UCSD-AML1 (cell line): ENCODE results near the gene SLC1A2.

ENCODE experiments used
- DNase-seq: peaks from one replicate; lab custom pipeline; 2025; ENCODE audit not compliant: unreplicated experiment; lab: John Stamatoyannopoulos, UW

The SLC1A2 gene

DNA sequence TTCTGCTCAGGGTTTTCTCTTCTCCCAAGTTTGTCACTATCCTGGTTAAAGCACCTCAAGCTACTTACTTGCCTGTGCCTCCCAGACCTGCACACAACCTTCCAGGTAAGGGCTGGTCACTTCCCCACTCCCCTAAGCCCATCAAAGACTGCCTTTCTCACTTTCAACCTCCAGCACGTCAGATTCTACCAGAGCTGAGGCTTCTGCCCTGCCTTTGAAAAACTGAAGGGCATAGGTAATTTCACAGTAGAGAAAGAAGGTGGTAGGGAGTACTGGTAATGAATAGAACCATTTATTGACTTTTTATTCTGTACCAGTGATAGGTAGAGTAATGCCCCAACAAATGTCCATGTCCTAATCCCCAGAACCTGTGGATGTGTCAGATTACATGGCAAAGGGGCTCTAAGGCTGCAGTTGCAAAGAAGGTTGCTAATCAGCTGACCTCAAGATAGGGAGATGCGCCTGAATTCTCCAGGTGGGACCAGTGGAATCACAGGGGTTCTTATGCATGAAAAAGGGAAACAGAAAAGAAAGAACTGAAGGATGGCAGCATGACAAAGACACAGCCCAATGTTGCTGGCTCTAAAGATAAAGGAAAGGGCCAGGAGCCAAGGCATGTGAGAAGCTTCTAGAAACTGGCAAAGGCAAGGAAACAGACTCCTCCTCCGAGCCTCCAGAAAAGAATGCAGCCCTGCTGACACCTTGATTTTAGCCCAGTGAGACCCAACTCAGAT lies 89.0 kb downstream of the SLC1A2 start:
- no peak for DNase-seq

DNA sequence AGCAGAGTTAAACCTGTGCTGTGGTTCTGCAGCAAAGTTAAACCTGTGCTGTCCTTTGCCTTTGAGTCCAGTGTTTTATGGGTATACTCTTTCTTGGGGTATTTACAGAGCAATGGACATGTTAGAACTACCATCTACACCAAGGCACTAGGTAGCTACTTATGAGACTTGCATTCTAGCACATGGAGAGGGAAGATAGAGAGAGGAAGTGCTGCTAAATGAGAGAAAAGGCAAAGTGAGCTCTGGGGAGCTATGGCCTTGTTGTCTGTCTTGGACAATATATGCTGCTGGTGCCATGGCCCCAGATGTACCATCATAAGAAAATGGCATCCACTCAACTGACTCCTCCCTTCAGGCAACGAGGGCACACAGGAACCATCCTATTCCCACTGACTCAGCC lies 91.5 kb downstream of the SLC1A2 start:
- no peak for DNase-seq

DNA sequence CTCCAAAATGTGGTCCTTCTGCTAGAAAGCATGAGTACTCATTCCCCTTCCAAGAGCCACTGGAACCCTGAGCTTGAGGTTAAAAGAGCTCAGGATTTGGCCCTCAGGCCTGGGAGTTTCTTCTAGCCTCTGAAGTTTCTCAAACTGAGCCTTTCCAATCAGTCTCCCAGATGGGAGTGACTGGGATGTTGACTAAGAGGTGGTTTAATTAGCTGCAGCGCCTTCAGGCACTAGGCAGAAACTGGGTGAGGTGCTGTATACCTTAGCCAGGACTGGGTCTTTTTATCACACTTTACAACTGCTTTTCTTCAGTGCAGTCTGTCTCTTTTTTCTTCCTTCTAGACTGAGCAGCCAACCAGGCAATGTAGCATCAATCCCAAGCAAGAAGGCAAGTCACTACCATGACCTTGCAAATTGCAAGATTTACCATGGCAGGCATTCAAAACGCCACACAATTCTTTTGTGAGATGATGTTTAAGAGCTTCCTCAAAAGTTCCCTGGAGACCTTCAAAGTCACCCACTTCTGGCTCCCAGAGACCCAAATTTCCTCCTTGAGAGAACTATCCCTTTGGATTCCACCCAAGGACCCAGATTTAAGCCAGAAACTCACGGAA lies 93.0 kb downstream of the SLC1A2 start:
- DNase-seq, result no peak

DNA sequence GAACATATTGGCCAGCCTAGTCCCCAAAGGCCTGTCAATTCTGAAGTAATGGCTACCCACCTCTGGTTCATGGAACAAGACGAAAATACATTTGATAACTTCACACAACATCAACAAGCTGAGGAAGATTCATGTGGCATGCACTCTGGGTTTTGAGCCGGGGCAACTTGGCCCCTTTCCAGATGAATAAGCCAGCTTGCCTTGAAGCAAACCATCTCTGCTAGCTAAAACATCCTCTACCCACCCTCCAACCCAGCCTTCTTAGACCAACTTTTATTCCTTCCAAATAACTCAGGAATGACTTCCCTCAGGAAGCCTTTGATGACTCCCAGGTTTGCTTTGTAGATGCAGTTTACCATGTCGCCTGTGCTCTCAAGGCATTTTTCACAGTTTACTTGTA lies 94.4 kb downstream of the SLC1A2 start:
- no peak for DNase-seq

DNA sequence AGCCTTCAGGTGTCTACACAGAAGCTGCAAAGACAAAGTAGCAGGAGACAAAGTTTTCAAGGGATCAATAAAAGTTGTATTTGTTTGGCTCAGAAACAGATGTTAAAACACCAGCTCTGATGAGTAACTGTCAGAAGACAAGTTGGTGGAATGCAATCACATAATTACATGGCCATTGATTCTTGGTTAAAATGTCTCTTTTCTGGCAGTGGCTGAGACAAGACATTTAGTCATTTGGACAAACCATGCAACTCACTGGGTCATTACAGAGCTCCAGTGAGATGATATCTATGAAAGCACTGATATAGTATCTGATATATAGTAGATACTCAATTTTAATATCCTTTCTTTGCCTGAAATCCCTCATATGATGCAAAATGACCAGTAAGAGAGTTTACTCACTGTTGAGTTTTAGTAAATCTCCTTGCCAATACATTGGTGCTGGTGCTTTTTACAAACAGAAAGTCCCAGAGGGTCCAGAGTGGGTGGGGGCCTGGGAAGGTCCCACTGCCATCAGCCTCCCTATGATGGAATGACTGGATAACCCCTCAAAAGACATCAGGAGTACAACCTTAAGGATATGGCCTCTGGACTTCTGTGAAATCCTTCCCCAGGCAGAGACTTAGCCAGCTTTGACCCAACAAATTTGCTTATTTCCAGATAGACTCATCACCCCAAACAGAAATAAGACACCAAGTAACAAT lies 95.0 kb downstream of the SLC1A2 start:
- DNase-seq, result no peak

DNA sequence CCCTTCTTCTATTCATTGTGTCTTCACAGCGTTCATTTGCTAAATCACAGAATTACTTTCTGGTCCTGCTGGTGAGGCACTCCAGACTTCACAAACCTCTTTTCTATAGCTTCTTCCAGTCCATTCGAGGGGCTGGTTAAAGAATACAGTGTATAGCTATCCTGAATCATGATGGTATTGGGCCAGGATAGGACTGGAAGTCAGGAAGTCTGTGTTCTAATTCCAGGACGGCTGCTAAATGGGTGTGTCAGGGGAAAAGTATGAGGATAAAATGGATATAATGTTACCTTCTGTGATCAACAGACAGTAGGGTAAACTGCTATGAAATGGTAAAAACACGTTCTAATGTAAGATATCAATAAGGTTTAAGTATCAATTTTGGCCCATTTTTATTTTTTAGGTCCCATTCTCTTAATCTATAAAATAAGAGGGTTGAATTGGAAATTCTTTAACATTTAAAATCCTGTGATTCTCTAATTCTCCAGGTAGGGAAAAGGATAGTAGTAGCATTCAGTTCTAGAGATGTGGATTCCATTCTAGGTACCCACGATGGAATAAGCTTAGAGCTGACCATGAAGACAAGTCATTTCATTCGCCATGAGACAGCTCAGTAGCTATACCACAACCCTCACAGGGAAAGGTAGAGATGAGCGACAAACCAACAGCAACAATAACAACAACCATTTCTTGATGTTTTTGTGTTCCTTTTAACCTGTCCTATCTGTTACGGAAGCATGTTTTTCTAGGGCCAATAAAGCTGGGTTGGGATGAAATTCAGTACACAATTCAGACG lies 96.1 kb downstream of the SLC1A2 start:
- DNase-seq, result no peak

DNA sequence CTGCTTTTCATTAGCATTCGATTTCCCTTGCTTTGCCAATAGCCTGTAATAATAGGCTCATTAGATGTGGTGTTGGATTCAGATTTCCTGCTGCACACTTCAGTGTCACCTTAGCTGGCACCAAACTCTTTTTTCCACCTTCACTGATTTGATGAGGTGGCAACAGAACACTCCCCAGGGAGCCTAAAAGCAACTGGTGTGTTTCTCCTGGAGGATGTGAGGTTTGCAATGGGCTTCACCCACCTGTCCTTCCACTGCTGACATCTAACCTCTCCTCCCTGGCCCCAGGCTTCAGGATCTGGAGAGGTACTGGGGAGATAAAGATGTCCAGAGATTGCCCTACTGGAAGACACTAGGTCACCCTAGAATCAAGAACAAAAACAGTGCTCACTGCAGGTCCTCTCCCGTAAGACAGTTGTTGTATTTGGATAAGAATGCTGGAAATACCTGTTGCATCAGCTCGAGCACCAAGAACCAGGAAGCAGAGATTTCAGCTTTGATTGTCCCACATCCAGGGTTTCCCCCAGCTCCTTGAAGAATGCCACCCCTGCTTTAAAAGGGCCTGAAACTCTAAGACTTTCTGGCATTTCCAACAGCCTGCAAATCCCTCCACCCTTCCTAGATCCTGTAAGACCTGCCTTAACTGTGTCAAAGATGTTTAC lies 96.9 kb downstream of the SLC1A2 start:
- DNase-seq, result no peak

DNA sequence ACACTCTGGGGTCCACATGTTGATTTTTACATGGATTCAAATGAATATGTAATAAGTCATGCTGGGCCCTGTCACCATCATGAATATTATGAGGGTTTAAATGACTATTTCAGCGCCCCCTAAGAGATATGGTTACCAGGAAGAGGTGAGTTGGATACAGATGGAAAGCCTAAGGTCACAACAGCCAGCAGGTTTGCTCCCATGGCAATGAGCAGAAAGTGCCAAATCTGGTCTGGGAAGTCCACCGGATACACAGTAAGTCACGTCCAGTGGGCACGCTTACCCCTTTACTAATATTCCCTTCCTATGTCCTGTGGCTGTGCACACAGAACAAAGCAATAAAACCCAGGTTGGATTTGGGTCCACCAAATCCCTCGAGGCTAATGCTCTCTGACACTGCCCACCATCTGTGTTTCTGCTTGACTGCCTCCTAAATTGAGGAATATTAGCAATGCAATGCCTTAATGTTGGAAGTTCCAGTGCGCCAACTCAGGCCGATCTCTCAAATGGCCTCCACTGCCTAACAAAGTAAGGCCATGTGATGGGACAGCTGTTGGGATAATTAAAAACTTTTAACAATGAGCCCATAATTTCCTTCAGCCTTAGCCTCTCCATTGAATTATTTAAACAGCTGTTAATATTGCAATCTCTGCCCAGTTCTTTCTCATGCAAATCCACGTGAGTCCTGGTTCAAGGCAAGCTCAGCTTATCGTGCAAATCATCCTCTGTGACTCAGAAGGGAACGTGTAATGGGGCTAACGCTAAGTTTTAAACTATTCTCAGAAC lies 97.6 kb downstream of the SLC1A2 start:
- no peak for DNase-seq

DNA sequence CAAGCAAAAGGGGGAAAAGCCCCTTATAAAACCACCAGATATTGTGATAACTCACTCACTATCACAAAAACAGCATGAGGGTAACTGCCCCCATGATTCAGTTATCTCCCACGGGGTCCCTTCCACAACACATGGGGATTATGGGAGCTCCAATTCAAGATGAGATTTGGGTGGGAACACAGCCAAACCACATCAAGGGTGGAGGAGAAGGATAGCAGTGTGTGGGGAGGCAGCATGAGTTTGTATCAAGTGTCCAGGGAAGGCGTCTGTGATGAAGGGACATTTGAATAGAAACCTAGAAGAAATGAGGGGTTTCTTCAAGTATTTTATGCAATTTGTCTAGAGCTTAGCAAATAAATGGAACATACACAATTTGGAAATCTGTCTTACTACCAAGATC lies 98.2 kb downstream of the SLC1A2 start:
- DNase-seq, result no peak

DNA sequence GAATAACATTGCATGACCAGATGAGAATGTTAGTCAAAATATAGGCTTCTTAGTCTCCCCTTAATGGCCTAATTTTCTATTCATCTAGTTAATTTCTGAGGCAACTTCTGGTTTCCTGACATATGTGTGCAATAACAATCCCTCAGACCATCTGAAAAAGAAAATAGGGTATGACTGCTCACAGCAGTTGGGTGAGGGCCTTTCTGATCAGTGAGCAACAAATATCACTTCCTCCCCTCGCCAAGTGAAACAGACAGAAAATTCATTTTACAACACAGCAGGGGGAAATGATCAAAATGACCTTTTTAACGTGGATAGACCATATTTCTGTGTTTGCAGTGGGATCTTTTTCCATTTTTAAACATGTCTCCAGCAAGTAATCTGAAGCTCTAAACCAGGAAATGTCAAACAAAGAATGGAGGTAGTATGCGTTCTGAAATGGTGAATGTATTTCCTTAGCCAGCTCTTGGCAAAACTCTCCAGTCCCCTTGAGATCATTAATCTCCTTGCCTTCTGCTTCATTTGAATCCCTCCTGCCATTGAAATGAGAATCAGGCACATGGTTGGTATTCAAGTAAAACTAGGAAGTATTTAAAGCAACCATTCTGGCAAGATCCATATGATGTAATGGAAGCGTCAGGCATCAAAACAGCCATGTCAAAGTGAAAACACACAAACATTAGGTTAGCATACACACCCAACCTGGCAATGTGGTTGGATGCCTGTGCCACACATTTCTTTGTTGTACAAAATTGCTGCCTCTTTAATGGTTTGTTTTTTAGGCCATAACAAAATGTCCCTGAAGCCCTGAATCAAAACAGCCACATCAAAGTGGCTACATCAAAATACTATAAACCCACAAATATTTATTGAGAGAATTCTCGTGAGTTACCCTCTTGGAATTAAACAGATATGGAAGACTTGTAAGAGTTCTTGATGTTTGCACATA lies 100.1 kb downstream of the SLC1A2 start:
- no peak for DNase-seq

DNA sequence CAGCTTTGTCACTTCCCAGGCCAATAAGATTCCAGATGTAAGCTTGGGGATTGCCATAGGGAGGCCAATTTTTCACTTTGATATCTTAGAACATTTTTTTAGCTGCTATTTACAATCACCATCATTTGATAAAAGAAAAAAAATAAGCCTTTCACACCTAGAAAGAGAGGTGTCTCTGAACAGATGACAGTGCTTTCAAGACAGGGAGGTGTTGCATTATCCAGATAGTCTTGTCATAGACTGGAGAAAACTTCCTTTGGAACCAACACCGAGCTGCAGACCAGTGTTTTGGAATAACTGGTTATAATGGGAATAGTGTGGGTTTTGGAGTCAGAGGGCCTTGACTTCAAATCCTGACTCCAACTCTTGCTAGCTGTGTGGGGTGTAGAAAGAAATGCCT lies 101.0 kb downstream of the SLC1A2 start:
- DNase-seq, result no peak

DNA sequence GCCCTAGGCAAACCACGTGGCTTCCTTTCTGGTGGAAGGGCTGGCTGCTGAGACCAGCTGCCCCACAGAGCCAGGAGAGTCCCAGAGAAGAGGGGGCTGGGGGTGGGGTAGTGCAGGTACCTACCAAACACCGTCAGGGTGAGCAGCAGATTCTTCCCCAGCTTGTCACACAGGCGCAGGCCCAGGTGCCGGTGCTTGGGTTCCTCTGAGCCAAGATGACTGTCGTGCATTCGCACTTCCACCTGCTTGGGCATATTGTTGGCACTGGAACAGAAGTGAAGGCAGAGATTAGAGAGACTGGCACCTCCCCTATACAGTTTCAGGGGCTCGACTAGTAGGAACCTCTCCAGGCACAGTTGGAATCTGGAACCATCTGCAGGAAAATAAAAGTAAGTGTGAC lies 102.1 kb downstream of the SLC1A2 start:
- no peak for DNase-seq

DNA sequence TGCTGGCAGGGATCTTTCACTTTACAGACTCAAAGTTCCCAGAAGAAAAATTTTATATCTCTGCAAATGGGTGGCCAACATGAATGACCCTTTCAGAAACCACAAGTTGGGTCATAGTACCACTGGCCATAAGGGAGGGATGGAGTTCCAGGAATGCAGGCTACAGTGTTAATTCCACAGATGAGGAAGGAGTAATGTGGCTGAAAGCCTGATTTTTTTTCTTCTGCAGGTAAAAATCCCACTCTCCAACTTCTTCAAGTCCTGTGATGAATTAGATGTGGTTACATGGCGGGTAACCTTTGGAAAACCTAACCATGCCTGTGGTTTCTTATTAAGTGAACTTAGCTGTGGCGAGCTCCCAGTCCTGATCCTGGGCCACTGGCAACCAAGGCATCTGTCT lies 103.2 kb downstream of the SLC1A2 start:
- DNase-seq, result no peak

DNA sequence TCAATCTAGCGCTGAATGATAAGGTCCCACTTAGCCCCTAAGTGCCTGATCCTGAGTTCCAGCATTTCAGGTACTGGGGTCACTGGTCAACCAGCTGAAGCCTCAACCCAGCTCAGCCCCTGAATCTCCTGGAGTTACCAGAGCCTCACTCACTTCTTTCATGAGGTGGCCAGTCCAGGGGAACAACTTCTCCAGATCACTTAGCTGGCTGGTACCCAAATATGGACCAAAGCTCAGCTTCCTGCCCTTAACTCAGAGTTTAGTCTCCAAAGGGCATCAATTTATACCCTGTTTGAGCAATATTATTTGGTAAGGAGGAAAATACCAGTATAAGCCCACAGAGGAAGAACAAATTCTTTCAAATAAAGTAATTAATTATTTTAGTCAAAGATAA lies 105.6 kb downstream of the SLC1A2 start:
- DNase-seq, result no peak

DNA sequence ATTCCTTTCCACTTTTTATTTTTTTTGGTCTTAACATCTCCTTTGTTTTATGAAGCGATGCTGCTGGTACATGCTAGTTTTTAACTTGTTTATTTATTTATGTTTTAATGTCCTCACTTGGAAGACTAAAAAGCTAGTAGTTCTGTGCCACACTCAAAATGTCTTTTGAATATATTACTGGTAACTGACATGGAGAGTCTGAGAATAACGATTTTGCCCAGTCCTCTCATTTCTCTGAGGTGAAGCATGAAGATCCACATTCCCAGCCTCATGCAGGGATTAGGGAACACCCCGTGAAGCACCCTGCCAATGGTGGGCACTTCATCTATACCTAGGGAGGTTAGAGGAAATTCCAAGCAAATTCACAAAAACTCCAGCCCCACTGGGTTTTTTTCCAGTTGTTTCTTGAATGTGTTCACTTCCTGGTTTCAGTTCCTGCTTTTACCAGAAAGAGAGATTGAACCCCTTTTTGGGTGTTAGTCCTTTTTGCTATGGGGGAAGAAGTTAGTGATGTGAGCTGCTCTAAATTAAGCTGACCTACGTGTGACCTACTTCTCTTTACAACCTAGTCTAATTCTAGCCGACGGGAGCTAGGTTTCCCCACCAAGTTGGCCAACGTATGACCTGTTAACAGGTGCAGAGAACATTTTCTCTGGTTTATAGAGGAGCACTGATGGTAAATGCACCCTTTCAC lies 106.1 kb downstream of the SLC1A2 start:
- no peak for DNase-seq

DNA sequence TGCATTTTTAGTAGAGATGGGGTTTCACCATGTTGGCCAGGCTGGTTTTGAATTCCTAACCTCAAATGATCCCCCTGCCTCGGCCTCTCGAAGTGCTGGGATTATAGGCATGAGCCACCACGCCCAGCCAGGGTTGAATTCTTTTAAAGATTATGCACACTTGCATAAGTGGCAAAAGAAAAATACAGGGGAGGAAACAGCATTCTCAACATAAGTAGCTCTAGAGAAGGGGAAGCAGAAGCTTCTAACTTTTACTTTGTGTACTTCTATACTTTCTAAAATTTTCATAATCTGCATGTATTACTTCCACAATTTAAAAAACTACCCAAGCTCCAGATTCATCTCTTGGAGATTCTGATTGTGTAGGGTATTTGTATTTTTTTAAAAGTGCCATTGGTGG lies 108.0 kb downstream of the SLC1A2 start:
- no peak for DNase-seq

DNA sequence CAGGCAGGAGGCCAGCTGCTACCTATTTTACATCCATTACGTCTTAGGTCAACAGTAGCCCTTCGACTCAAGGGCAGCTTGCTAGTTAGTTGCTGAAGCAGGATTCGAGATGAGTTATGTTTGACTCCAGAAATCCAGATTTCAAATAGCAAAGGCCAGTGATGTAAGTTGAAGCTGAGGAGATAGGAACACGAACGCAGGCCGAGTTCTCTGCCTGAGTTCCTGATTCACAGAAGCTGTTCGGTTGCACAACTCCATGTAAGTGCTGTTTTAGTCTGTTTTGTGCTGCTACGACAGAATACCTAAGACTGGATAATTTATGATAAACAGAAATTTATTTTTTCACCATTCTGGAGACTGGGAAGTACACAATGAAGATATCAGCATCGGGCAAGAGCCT lies 111.2 kb downstream of the SLC1A2 start:
- no peak for DNase-seq

DNA sequence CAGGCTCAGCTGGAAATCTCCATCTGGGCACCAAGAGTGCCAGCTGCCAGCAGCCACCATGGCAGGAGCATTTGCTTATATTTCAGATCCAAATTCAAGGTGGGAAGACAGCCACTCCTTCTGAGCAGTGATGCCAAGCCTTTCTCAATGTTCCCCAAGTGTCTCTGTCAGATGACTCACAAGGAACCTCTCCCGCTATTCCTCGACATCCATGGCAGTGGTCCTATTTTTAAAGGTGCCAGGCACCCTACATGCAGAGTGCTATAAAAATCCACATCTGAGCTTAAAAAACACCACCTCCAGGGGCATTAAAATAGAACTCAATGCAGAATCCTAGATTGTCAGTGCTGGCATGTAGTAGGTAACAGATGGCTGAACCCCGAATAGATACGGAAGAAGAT lies 112.1 kb downstream of the SLC1A2 start:
- no peak for DNase-seq
